Smooth muscle cell (in vitro differentiated cells): Measurements from ENCODE around the gene CSF3R. TPM values are rescaled to one million over a fixed set of nuclear protein-coding genes. Genes with fewer than 3 reads are reported as not detected.
"Not testable (repeated sequence)": the region's sequence is repeated elsewhere in the genome, so short reads cannot be mapped to it uniquely, and the experiment has no call there.

ENCODE experiments used
- DNase-seq: peaks from one replicate; lab custom pipeline; 2025; ENCODE audit not compliant: unreplicated experiment; lab: John Stamatoyannopoulos, UW
- H2AFZ ChIP-seq: fragments of 200-600 bp; sonication (generic); 2 replicates; pipeline ENCODE4 v1.6.0; 2016; ENCODE audit warnings: antibody characterized with exemption, low read depth, mild to moderate bottlenecking
- H3F3A ChIP-seq: fragments of 200-600 bp; sonication (generic); 2 replicates; pipeline ENCODE4 v1.6.0; 2017; ENCODE audit warnings: antibody characterized with exemption, low read depth
- H3K27ac ChIP-seq: fragments of 200-600 bp; sonication (generic); 2 replicates; pipeline ENCODE4 v1.5.1; 2016; ENCODE audit warnings: low read depth, mild to moderate bottlenecking
- H3K27me3 ChIP-seq: fragments of 200-600 bp; sonication (generic); 2 replicates; pipeline ENCODE4 v1.6.1; 2016; ENCODE audit warnings: low read depth, mild to moderate bottlenecking
- H3K36me3 ChIP-seq: fragments of 200-600 bp; sonication (generic); 2 replicates; pipeline ENCODE4 v1.5.1; 2016; ENCODE audit warnings: low read depth
- H3K4me1 ChIP-seq: fragments of 200-600 bp; sonication (generic); 2 replicates; pipeline ENCODE4 v1.5.1; 2016; ENCODE audit warnings: low read depth
- H3K4me2 ChIP-seq: fragments of 200-600 bp; sonication (generic); 2 replicates; pipeline ENCODE4 v1.6.0; 2016; ENCODE audit warnings: mild to moderate bottlenecking
- H3K4me3 ChIP-seq: fragments of 200-600 bp; sonication (generic); 2 replicates; pipeline ENCODE4 v1.5.1; 2016; ENCODE audit warnings: mild to moderate bottlenecking
- H3K79me2 ChIP-seq: fragments of 200-600 bp; sonication (generic); 2 replicates; pipeline ENCODE4 v1.6.0; 2016; ENCODE audit warnings: low read depth, mild to moderate bottlenecking
- H3K9ac ChIP-seq: fragments of 200-600 bp; sonication (generic); 2 replicates; pipeline ENCODE4 v1.6.0; 2016; ENCODE audit warnings: low read depth
- H3K9me3 ChIP-seq: fragments of 200-600 bp; sonication (generic); replicated peaks from 2 replicates; pipeline ENCODE4 v1.5.1; 2016; ENCODE audit warnings: low read depth
- H4K20me1 ChIP-seq: fragments of 200-600 bp; sonication (generic); 2 replicates; pipeline ENCODE4 v1.6.0; 2016; ENCODE audit warnings: low read depth
- WGBS: methylation state at CpG from one replicate; pipeline ENCODE4 v1.1.7; 2016; ENCODE audit warnings: low lambda C conversion rate; 5-methylcytosine and 5-hydroxymethylcytosine counted together
- polyA plus RNA-seq: library from polyadenylated mRNA; unstranded; fragments of >200 nt; fragmentation: Nextera tagmentation; extraction: Ambion mirVana; gene quantifications from 2 replicates; pipeline ENCODE4 v1.2.1, GENCODE V29; 2016
- total RNA-seq: library from RNA; depleted of rRNA; stranded (reverse); fragments of >200 nt; gene quantifications from 2 replicates; pipeline ENCODE4 v1.2.3, GENCODE V29; 2014
- TF ChIP-seq, protein P1 (sequence below): fragments of 200-600 bp; sonication (generic); IDR thresholded peaks from 2 replicates; pipeline ENCODE4 v1.5.1; 2017; ENCODE audit warnings: borderline replicate concordance, mild to moderate bottlenecking, antibody characterized with exemption; ENCODE audit not compliant: insufficient read depth, poor library complexity, severe bottlenecking

Gene CSF3R
- total and polyA plus RNA-seq, 2 experiments from 2014 or later, result 0.46 to 6.7 TPM

DNA sequence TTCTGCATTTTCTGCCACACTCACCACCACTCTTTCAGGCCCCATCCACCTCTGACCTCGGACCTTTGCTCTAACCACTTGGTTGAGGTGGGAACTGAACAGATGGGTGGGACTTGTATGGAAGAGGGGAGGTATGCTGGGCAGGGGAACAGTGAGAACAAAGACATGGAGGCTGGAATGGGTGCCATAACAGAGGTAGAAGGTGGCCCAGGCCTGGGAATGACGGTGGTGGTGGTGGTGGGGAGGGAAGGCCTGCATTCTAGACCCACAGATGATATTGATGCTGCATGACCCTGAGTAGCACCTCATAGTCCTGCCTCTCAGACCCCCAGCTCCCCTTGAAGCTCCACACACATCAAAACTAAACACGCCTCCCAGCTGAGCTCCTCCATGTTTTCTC, 5.2 kb upstream of the CSF3R start:
- Histone ChIP-seq H3K9me3 (no peaks in the 10 kb centered on the region), H3K79me2 (no peaks in the 10 kb centered on the region), H3K4me3 (no peak overlapping the region), H3K9ac (no peak overlapping the region), H4K20me1 (no peaks in the 10 kb centered on the region), H3K27ac (no peak overlapping the region), H2AFZ (no peak overlapping the region), H3K4me2 (no peak overlapping the region), H3K27me3 (no peaks in the 10 kb centered on the region), H3K4me1 (no peaks in the 10 kb centered on the region), H3F3A (no peaks in the 10 kb centered on the region), H3K36me3 (no peaks in the 10 kb centered on the region)
- TF ChIP-seq, protein P1, sequence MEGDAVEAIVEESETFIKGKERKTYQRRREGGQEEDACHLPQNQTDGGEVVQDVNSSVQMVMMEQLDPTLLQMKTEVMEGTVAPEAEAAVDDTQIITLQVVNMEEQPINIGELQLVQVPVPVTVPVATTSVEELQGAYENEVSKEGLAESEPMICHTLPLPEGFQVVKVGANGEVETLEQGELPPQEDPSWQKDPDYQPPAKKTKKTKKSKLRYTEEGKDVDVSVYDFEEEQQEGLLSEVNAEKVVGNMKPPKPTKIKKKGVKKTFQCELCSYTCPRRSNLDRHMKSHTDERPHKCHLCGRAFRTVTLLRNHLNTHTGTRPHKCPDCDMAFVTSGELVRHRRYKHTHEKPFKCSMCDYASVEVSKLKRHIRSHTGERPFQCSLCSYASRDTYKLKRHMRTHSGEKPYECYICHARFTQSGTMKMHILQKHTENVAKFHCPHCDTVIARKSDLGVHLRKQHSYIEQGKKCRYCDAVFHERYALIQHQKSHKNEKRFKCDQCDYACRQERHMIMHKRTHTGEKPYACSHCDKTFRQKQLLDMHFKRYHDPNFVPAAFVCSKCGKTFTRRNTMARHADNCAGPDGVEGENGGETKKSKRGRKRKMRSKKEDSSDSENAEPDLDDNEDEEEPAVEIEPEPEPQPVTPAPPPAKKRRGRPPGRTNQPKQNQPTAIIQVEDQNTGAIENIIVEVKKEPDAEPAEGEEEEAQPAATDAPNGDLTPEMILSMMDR, result no peak
- 95% methylated on average over 3 of the region's 3 CpGs for WGBS
- no peak for DNase-seq

DNA sequence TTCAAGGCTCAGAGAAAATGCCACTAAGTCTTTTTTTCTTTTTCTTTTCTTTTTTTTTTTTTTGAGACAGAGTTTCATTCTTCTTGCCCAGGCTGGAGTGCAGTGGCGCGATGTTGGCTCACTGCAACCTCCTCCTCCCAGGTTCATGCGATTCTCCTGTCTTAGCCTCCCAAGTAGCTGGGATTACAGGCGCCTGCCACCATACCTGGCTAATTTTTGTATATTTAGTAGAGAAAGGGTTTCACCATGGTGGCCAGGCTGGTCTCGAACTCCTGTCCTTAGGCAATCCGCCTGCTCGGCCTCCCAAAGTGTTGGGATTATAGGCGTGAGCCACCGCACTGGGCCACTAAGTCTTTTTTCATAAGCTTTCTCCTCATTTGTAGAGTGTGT, 4.6 kb upstream of the CSF3R start:
- not testable (repeated sequence) for H3K27ac ChIP-seq, H3K27me3 ChIP-seq, H3K36me3 ChIP-seq, H3K9me3 ChIP-seq, H3F3A ChIP-seq, H4K20me1 ChIP-seq, H2AFZ ChIP-seq, DNase-seq, H3K79me2 ChIP-seq, H3K4me1 ChIP-seq, H3K9ac ChIP-seq, H3K4me3 ChIP-seq, H3K4me2 ChIP-seq
- WGBS, result 97% methylated on average over 9 of the region's 9 CpGs

DNA sequence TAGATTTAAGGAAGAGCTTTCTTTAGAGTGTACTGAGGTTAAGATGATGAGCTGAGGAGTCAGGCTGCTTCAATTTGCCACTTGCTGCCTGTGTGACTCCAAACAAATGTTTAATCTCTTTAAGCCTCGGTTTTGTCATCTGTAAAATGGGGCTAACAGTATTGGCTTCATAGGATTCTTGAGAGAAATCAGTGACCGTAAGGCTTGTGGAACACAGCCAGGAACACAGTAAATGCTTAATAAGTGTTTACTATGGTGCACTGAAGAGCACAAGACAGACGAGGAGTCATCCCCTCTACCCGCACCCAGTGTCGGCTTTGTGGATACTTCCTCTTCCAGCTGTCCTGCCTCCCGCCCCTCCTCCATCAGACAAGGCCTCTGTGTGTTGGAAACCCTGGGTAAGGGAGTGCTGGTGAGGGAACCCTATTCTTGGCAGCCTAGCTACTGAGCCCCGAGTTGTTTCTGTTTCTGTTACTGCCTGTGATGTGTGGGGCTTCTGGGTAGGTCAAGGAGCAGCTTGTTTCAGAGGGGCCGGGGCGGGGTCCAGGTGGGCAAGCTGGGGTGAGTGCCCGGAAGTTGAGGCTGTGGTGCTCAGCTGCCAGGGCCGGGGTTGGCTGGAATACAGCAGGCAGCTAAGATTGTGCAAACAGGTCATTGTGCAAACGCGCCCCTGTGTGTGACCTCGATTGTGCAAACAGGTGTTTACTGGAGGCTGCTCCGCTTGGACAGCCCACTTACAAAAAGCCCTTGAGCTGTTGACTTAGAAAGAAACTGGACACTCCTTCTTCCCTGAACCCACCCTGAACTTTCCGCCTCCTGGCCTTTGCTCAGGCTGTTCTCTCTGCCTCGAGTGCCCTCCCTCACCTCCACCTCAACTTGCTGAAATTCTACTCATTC, 4.0 kb upstream of the CSF3R start:
- H3K27ac ChIP-seq, result no peak overlapping the region
- H4K20me1 ChIP-seq, result no peaks in the 10 kb centered on the region
- no peaks in the 10 kb centered on the region for H3K36me3 ChIP-seq
- TF ChIP-seq, protein P1, result no peak
- no peak for DNase-seq
- H3K27me3 ChIP-seq, result no peaks in the 10 kb centered on the region
- H3F3A ChIP-seq, result no peaks in the 10 kb centered on the region
- no peak overlapping the region for H3K4me2 ChIP-seq
- H3K4me1 ChIP-seq, result peaks cover 10% of the 10 kb centered on the region
- 89% methylated on average over 16 of the region's 17 CpGs for WGBS
- no peaks in the 10 kb centered on the region for H3K79me2 ChIP-seq
- no peak overlapping the region for H3K4me3 ChIP-seq
- H2AFZ ChIP-seq, result no peak overlapping the region
- no peak overlapping the region for H3K9ac ChIP-seq
- no peaks in the 10 kb centered on the region for H3K9me3 ChIP-seq

DNA sequence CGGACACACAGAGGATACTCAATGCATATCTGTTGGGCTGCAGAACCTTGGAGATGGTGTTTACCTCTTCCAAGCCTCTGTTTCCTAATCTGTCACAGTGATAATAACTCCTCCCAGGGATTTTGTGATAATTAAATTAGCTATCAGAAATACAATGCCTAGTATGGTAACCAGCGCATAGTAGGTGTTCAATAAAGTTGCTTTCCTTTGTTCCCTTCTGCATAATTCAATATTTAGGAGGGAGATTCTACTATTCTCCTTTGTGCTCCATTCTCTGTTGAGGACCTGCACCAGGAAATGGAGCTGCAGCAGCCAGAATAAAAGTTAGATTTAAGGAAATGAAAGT, 3.4 kb upstream of the CSF3R start:
- no peaks in the 10 kb centered on the region for H3K36me3 ChIP-seq
- 96% methylated on average over 2 of the region's 2 CpGs for WGBS
- TF ChIP-seq, protein P1, result no peak
- no peaks in the 10 kb centered on the region for H4K20me1 ChIP-seq
- no peak overlapping the region for H3K9ac ChIP-seq
- no peak overlapping the region for H2AFZ ChIP-seq
- peaks cover 11% of the 10 kb centered on the region for H3K4me1 ChIP-seq
- H3K4me2 ChIP-seq, result no peak overlapping the region
- no peaks in the 10 kb centered on the region for H3K9me3 ChIP-seq
- no peak overlapping the region for H3K4me3 ChIP-seq
- no peak overlapping the region for H3K27ac ChIP-seq
- no peaks in the 10 kb centered on the region for H3K27me3 ChIP-seq
- H3F3A ChIP-seq, result no peaks in the 10 kb centered on the region
- H3K79me2 ChIP-seq, result no peaks in the 10 kb centered on the region
- no peak for DNase-seq
